HG02870 (cell line): ENCODE results near the gene ZNF26.
A peak's percentile ranks its signal among the peaks of the same experiment; 100 is the strongest.
"Not testable (repeated sequence)": the region's sequence is repeated elsewhere in the genome, so short reads cannot be mapped to it uniquely, and the experiment has no call there.

Experiments used
- ATAC-seq: cut with Tn5 transposase; IDR thresholded peaks from one replicate; pipeline ENCODE4 v1.9.1; 2021; ENCODE audit warnings: mild to moderate bottlenecking, moderate library complexity; ENCODE audit not compliant: unreplicated experiment

ZNF26 gene

GRCh38 chr12:132955094-132956010, 30.8 kb upstream of the ZNF26 start:
- peak; percentile 12 for ATAC-seq

- peak; percentile 93 for ATAC-seq
Observed at GRCh38 chr12:132956011-132956788, 30.0 kb upstream of the ZNF26 start, which contains the start of gene ZNF605. Gene ZNF605, minus strand, starts transcription at chr12:132956306. Its CDS starts 10,671 bp downstream, at chr12:132945635.

GRCh38 chr12:132961790-132962189, 24.4 kb upstream of the ZNF26 start:
- ATAC-seq: not testable (repeated sequence)

- not testable (repeated sequence) for ATAC-seq
Observed at GRCh38 chr12:132963947-132964346, 22.2 kb upstream of the ZNF26 start.

- no peak for ATAC-seq
Observed at GRCh38 chr12:132965796-132966195, 20.4 kb upstream of the ZNF26 start.

GRCh38 chr12:132966676-132967415, 19.3 kb upstream of the ZNF26 start:
- no peak for ATAC-seq

- no peak for ATAC-seq
Observed at GRCh38 chr12:132967736-132968135, 18.4 kb upstream of the ZNF26 start.

- no peak for ATAC-seq
Observed at GRCh38 chr12:132972374-132972773, 13.8 kb upstream of the ZNF26 start.

- ATAC-seq: not testable (repeated sequence)
Observed at GRCh38 chr12:132976870-132977269, 9.3 kb upstream of the ZNF26 start.

- no peak for ATAC-seq
Observed at GRCh38 chr12:132986885-132987225, 688 bp downstream of the ZNF26 start.

GRCh38 chr12:132998741-132999140, 12.6 kb downstream of the ZNF26 start:
- ATAC-seq: no peak

GRCh38 chr12:133010657-133011297, 24.6 kb downstream of the ZNF26 start:
- no peak for ATAC-seq

- ATAC-seq: no peak
Observed at GRCh38 chr12:133023566-133023965, 37.4 kb downstream of the ZNF26 start.

- no peak for ATAC-seq
Observed at GRCh38 chr12:133026996-133027395, 40.8 kb downstream of the ZNF26 start.

- peak; percentile 97 for ATAC-seq
Observed at GRCh38 chr12:133037207-133038005, 51.2 kb downstream of the ZNF26 start, which contains the start of gene ZNF84. Gene ZNF84, plus strand, starts transcription at chr12:133037509. Its CDS starts 3,959 bp downstream, at chr12:133041468.

- ATAC-seq: no peak
Observed at GRCh38 chr12:133038118-133038709, 52.0 kb downstream of the ZNF26 start.

GRCh38 chr12:133046698-133047097, 60.5 kb downstream of the ZNF26 start:
- ATAC-seq: no peak

- ATAC-seq: no peak
Observed at GRCh38 chr12:133057446-133057845, 71.3 kb downstream of the ZNF26 start.
